K562 (cell line): ENCODE results near the gene SLBP. TPM values are rescaled to one million over a fixed set of nuclear protein-coding genes. Genes with fewer than 3 reads are reported as not detected.

Source experiments
- BDP1 ChIP-seq: IDR thresholded peaks from 3 replicates; pipeline ENCODE4 v1.6.1; 2011; ENCODE audit not compliant: insufficient read length, insufficient read depth
- DEAF1 ChIP-seq: fragments of 450-650 bp; formaldehyde crosslinking; IDR thresholded peaks from 2 replicates; pipeline ENCODE4 v1.4.0; 2020; ENCODE audit warnings: mild to moderate bottlenecking, moderate library complexity
- HDAC3 ChIP-seq: fragments of 450-650 bp; IDR thresholded peaks from 2 replicates; pipeline ENCODE4 v1.6.1; 2018; ENCODE audit warnings: borderline replicate concordance, mild to moderate bottlenecking, moderate library complexity; ENCODE audit not compliant: partially characterized antibody
- KAT8 ChIP-seq: fragments of 450-650 bp; IDR thresholded peaks from 2 replicates; pipeline ENCODE4 v1.6.1; 2016; ENCODE audit warnings: low read depth, mild to moderate bottlenecking
- MXI1 ChIP-seq: IDR thresholded peaks from 2 replicates; pipeline ENCODE4 v1.6.1; 2011; ENCODE audit warnings: low read depth, mild to moderate bottlenecking, improper control_type of control experiment, low read length
- MYNN ChIP-seq, 2 experiments: sonication (generic); formaldehyde crosslinking in 1 of 2; IDR thresholded peaks; 2 replicates each; pipeline versions ENCODE4 v1.5.0 to v1.6.1; 2016 to 2020; ENCODE audit warnings: antibody characterized with exemption in 1 of 2, missing genetic modification reagents in 1 of 2
- REST ChIP-seq, 2 experiments: fragments of 450-650 bp; formaldehyde crosslinking in 1 of 2; IDR thresholded peaks; 2 replicates each; pipeline versions ENCODE4 v1.4.0 to v1.6.1; 2014 to 2020; ENCODE audit warnings: mild to moderate bottlenecking in 2 of 2, borderline replicate concordance in 1 of 2, low read depth in 1 of 2
- SUPT5H ChIP-seq: fragments of 450-650 bp; IDR thresholded peaks from 2 replicates; pipeline ENCODE4 v1.6.1; 2016
- TEAD4 ChIP-seq, 2 experiments: sonication (generic) in 1 of 2; formaldehyde crosslinking in 1 of 2; IDR thresholded peaks; 2 replicates each; pipeline versions ENCODE4 v1.6.1 to v1.8.0; 2012 to 2022; ENCODE audit warnings: borderline replicate concordance in 1 of 2, inconsistent platforms in 1 of 2, low read length in 1 of 2, mild to moderate bottlenecking in 1 of 2, missing genetic modification reagents in 1 of 2
- ZFP36 ChIP-seq: fragments of 150-350 bp; IDR thresholded peaks from 2 replicates; pipeline ENCODE4 v1.6.1; 2018; ENCODE audit warnings: low read length, low read depth; ENCODE audit not compliant: partially characterized antibody
- ZFPM2 ChIP-seq: fragments of 250-450 bp; sonication (Bioruptor Pico); IDR thresholded peaks from 2 replicates; pipeline ENCODE4 v1.5.1; 2022; ENCODE audit warnings: mild to moderate bottlenecking
- ZNF217 ChIP-seq: sonication (generic); formaldehyde crosslinking; IDR thresholded peaks from 2 replicates; pipeline ENCODE4 v1.8.0; 2022; ENCODE audit warnings: mild to moderate bottlenecking, missing genetic modification reagents
- polyA plus RNA-seq, 8 experiments: library from polyadenylated mRNA; depleted of rRNA in 4 of 8; stranded (reverse) in 5 of 8; unstranded in 3 of 8; fragments of >200 nt; fragmentation: Nextera tagmentation in 2 of 8; fragmentation: Illumina TruSeq in 1 of 8; extraction: Ambion mirVana in 2 of 8; extraction: Trizol in 1 of 8; gene quantifications; 2 replicates each; pipeline versions ENCODE4 v1.2.1 to v1.2.3, GENCODE V29; 2011 to 2014; ENCODE audit warnings: inconsistent platforms in 1 of 8, missing spikeins in 1 of 8
- total RNA-seq, 7 experiments: library from RNA; depleted of rRNA in 6 of 7; stranded (reverse); fragments of >200 nt in 6 of 7; fragmentation: Illumina TruSeq in 2 of 7; extraction: Trizol in 2 of 7; gene quantifications; 2 replicates each; pipeline versions ENCODE4 v1.2.1 to v1.2.3, GENCODE V29; 2011 to 2021; ENCODE audit warnings: low replicate concordance in 1 of 7
- TF ChIP-seq, protein P1 (sequence below), 3 experiments: fragments of 200-800 bp in 1 of 3; fragments of 250-450 bp in 1 of 3; fragments of 450-650 bp in 1 of 3; sonication (Bioruptor Pico) in 1 of 3; sonication (Bioruptor generic) in 1 of 3; formaldehyde crosslinking in 1 of 3; IDR thresholded peaks; 2 replicates each; pipeline versions ENCODE4 v1.6.1 to v1.8.0; 2016 to 2022; ENCODE audit warnings: mild to moderate bottlenecking in 2 of 3, missing genetic modification characterization in 2 of 3, missing compliant biosample characterization in 1 of 3, moderate library complexity in 1 of 3

Gene SLBP
- total and polyA plus RNA-seq, 9 of the 15 experiments (the other 6 are each of a cell fraction or from before 2014, with no cell fraction given) = 49.4 to 221 (median 162) TPM

DNA sequence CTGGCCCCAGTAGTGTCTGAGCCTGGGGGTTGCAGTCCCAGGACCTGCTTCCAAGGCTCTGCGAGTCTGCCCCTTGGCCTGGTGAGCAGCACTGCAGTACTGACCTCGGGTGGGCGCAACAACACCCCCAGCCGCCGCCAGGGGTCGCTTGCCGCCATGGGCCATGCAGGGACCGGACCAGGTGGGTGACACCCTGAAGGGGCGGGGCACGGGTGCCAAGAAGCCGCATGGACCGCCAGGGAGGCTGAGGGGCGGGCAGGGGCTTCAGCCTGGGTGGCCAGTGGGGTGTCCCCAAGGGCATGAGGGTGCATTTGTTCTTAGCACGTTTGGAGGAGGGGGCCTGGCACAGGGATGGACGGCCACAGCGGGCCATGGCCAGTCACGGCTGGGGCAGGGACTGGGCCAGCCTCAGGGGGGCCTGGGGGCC, 34.2 kb upstream of the SLBP start (continued):
- peak; percentile 28 for TF ChIP-seq ZFP36
- no peak for TF ChIP-seq ZFPM2 (CRISPR knock-in tag)
- TF ChIP-seq BDP1 = no peak
- 0 out of 2 replicates have a peak, but pooled peaks have one; percentile 19 for TF ChIP-seq DEAF1 (CRISPR knock-in tag)
- no peak for TF ChIP-seq HDAC3
- no peak for TF ChIP-seq MXI1
- no peak for TF ChIP-seq TEAD4 (IDR thresholded peaks at IDR 0.05; ENCODE audit: low read length)
- TF ChIP-seq TEAD4 (CRISPR knock-in tag; IDR thresholded peaks at IDR 0.05; ENCODE audit: borderline replicate concordance) = no peak
- no peak for TF ChIP-seq KAT8
- peak; percentile 47; the same call in 1 of the 2 replicates for TF ChIP-seq REST (IDR thresholded peaks at IDR 0.05; ENCODE audit: borderline replicate concordance)
- TF ChIP-seq REST (CRISPR knock-in tag; IDR thresholded peaks at IDR 0.05; ENCODE audit: low read depth) = no peak
- no peak for TF ChIP-seq SUPT5H
- no peak for TF ChIP-seq ZNF217 (CRISPR knock-in tag)
- TF ChIP-seq MYNN (IDR thresholded peaks at IDR 0.05) = peak; percentile 38; the same call in 1 of the 2 replicates
- no peak for TF ChIP-seq MYNN (CRISPR knock-in tag; IDR thresholded peaks at IDR 0.05)
- TF ChIP-seq, protein P1, sequence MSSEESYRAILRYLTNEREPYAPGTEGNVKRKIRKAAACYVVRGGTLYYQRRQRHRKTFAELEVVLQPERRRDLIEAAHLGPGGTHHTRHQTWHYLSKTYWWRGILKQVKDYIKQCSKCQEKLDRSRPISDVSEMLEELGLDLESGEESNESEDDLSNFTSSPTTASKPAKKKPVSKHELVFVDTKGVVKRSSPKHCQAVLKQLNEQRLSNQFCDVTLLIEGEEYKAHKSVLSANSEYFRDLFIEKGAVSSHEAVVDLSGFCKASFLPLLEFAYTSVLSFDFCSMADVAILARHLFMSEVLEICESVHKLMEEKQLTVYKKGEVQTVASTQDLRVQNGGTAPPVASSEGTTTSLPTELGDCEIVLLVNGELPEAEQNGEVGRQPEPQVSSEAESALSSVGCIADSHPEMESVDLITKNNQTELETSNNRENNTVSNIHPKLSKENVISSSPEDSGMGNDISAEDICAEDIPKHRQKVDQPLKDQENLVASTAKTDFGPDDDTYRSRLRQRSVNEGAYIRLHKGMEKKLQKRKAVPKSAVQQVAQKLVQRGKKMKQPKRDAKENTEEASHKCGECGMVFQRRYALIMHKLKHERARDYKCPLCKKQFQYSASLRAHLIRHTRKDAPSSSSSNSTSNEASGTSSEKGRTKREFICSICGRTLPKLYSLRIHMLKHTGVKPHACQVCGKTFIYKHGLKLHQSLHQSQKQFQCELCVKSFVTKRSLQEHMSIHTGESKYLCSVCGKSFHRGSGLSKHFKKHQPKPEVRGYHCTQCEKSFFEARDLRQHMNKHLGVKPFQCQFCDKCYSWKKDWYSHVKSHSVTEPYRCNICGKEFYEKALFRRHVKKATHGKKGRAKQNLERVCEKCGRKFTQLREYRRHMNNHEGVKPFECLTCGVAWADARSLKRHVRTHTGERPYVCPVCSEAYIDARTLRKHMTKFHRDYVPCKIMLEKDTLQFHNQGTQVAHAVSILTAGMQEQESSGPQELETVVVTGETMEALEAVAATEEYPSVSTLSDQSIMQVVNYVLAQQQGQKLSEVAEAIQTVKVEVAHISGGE (CRISPR knock-in tag; IDR thresholded peaks at IDR 0.05) = no peak
